WI38 (cell line): ENCODE measurements around the gene LGI1.

Source experiments
- H3K4me3 ChIP-seq: 2 replicates; pipeline ENCODE4 v1.5.1; 2011; ENCODE audit warnings: low read depth, mild to moderate bottlenecking, control low read depth, low read length
- CTCF ChIP-seq: IDR thresholded peaks from 2 replicates; pipeline ENCODE4 v1.5.1; 2012; ENCODE audit warnings: low read depth, mild to moderate bottlenecking, control low read depth, low read length

Gene LGI1

GRCh38 chr10:93719901-93720300 lies 37.8 kb upstream of the LGI1 start:
- no peak for TF ChIP-seq CTCF
- H3K4me3 ChIP-seq, result no peak overlapping the region

GRCh38 chr10:93722550-93722949 lies 35.2 kb upstream of the LGI1 start:
- H3K4me3 ChIP-seq, result no peak overlapping the region
- no peak for TF ChIP-seq CTCF

GRCh38 chr10:93723153-93723552 lies 34.6 kb upstream of the LGI1 start:
- no peak overlapping the region for H3K4me3 ChIP-seq
- TF ChIP-seq CTCF, result no peak

- H3K4me3 ChIP-seq, result no peak overlapping the region
- TF ChIP-seq CTCF, result no peak
These were observed 31.7 kb upstream of the LGI1 start for GRCh38 chr10:93726024-93726423.

- TF ChIP-seq CTCF, result no peak
- H3K4me3 ChIP-seq, result no peak overlapping the region
These were observed 16.4 kb upstream of the LGI1 start for GRCh38 chr10:93741367-93741766.

GRCh38 chr10:93742633-93743349 lies 14.9 kb upstream of the LGI1 start:
- no peak for TF ChIP-seq CTCF
- H3K4me3 ChIP-seq, result no peak overlapping the region

GRCh38 chr10:93745408-93746065 lies 12.2 kb upstream of the LGI1 start:
- TF ChIP-seq CTCF, result no peak; the same call in 1 of the 2 replicates
- H3K4me3 ChIP-seq, result no peak overlapping the region
